Measurements from ENCODE around the gene LAIR2.

DNA sequence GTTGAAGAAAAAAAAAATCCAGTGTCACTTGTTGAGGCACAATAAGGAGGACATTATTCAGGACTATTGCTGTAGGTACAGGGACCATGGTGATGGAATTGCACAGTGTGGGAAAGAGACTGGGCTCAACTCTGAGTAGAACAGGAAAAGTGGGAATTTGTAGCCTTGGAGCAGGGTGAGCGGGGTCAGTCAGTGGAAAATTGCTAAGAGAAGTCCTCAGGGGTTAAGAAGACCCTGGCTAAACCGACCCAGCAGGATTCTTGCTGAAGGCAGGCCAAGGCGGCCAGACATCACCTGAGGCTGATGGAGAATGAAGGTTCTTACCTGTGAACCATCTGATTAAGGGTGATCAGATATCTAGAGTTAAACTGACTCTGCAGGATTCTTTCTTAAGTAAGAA is 12.5 kb downstream of the LAIR2 start:
- TF ChIP-seq EP300 (IDR thresholded peaks at IDR 0.05) (no peak), HOXA7 (CRISPR knock-in tag; IDR thresholded peaks at IDR 0.05) (no peak), RFX5 (IDR thresholded peaks at IDR 0.05) (no peak), RNF2 (IDR thresholded peaks at IDR 0.05; ENCODE audit: borderline replicate concordance, low read depth) (no peak)
- TF ChIP-seq, protein P1, sequence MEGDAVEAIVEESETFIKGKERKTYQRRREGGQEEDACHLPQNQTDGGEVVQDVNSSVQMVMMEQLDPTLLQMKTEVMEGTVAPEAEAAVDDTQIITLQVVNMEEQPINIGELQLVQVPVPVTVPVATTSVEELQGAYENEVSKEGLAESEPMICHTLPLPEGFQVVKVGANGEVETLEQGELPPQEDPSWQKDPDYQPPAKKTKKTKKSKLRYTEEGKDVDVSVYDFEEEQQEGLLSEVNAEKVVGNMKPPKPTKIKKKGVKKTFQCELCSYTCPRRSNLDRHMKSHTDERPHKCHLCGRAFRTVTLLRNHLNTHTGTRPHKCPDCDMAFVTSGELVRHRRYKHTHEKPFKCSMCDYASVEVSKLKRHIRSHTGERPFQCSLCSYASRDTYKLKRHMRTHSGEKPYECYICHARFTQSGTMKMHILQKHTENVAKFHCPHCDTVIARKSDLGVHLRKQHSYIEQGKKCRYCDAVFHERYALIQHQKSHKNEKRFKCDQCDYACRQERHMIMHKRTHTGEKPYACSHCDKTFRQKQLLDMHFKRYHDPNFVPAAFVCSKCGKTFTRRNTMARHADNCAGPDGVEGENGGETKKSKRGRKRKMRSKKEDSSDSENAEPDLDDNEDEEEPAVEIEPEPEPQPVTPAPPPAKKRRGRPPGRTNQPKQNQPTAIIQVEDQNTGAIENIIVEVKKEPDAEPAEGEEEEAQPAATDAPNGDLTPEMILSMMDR (IDR thresholded peaks at IDR 0.05), result no peak
- TF ChIP-seq, protein P2, sequence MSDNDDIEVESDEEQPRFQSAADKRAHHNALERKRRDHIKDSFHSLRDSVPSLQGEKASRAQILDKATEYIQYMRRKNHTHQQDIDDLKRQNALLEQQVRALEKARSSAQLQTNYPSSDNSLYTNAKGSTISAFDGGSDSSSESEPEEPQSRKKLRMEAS (IDR thresholded peaks at IDR 0.05), result no peak
